HG02759 (cell line): ENCODE measurements around the gene PTPN1.
"Not testable (repeated sequence)": the region's sequence is repeated elsewhere in the genome, so short reads cannot be mapped to it uniquely, and the experiment has no call there.

Experiments
- ATAC-seq: cut with Tn5 transposase; IDR thresholded peaks from one replicate; pipeline ENCODE4 v1.9.1; 2021; ENCODE audit warnings: mild to moderate bottlenecking, moderate library complexity; ENCODE audit not compliant: unreplicated experiment

The PTPN1 gene

DNA sequence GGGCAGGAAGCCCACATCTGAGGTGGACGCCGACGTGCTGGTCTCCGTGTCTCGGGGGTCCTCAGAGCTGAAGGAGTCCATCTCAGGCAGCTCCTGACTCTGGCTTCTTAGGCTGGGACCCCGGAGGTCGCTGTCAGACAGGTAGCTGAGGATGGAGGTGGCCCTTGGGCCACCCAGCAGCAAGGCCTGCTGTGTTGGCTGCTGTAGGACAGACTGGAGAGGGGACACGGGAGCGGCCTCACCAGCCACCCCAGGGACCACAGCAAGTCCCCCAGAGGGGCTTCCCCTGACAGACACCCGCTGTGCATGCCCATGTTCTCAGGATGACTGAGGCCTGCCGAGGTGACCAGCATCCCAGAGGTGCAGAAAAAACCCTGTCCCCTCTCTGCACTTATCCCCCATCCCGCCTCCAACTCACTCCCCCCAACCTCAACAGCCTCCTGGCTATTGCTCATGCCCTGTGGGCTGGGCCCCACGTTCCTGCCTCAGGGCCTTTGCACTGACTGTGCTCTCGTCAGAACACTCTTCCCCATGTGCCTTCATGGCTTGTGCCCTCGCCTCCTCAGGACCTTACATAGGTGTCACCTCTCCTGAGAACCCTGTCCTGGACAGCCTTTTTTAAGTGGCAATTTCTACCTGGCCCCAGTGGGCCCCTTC lies 92.4 kb downstream of the PTPN1 start:
- no peak for ATAC-seq

DNA sequence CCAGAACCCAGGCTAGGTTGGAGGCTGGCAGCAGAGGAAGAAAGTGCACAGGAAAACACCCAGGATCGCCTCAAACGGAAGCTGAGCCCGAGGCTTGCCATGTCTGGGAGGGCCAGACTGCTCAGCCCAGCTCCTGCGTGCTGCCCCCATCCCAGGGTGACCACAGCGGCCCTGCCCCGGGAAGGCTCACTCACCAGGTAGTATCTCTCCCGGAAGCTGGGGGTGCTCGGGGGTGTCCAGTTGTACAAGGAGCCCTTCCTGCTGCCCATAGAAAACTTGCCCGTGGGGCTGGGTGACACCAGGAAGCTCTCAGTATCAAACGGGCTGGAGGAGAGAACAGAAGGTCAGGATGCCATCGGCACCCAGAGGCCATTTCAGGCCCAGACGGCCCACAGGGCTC lies 94.3 kb downstream of the PTPN1 start:
- no peak for ATAC-seq

DNA sequence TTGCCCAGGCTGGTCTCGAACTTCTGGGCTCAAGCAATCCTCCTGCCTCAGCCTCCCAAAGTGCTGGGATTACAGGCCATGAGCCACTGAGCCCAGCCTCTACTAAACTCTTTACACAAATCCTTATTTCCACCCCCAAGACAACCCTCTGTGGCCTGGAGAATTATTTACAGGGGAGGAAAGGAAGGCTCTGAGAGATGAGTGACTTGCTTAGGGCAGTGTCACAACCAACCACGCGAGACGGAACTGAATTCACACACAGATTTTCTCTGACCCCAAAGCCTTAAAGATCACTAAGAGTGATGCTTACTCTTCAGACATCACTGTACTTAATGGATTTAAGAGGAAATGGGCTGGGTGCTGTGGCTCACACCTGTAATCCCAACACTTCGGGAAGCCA lies 95.0 kb downstream of the PTPN1 start:
- ATAC-seq, result no peak

DNA sequence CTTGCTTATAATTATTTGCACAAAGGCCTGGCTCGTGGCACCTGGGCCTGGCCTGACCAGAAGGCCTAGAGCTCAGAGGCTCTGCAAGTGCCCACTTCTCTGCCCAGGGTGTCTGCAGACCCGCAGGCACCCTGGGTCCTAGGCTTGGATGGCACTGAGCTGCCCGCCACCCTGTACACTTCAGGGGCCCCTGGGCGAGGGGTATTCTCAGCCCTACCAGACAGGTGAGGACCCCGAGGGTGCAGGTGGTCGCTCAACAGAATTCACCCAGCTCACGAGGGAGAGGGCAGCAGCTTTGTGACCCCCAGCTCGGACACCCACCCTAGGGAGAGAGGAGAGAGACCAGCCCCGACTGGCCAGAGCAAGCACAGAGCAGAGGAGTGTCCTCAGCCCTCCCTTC lies 97.3 kb downstream of the PTPN1 start:
- no peak for ATAC-seq

DNA sequence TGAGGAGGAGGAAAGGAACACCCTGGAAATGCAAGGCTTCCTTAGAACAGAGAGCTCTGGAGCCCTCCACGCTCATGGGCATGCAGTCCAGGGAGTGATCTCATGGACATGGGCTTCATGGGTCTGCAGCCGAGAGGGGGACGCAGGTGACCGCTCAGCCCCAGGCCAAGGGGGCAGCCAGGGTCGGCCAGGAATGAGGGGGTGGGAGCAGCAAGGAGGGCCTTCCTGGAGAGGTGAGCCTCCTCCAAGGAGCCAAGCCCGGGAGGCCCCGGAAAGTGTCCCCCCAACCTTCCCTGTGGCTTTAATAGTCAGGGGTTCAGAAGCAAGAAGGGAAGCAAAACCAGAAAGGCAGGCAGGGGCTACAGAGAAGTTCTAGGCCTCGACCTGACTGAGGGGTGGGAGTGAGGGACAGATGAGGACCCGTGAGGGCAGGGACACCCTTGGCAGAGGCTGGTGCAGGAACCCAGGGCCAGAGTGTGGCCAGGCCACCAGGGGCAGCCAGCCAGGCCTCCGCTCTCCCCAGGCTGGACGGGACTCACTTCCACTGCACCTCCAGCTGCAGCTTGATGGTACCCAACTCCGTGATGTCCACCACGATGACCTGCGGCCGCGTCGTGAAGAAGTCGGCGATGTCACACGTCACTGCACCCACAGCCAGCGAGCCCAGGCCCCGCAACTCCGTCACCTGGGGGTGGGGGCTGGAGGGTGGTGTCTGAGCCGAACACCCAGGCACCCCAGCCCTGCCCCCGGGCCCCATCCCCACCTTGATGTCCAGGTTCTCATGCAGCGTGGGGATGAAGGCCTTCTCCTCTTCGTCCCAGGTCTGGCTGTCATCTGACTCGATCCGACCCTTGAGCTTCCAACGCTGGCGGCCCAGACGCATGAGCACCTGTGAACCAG lies 97.9 kb downstream of the PTPN1 start:
- ATAC-seq, result no peak

DNA sequence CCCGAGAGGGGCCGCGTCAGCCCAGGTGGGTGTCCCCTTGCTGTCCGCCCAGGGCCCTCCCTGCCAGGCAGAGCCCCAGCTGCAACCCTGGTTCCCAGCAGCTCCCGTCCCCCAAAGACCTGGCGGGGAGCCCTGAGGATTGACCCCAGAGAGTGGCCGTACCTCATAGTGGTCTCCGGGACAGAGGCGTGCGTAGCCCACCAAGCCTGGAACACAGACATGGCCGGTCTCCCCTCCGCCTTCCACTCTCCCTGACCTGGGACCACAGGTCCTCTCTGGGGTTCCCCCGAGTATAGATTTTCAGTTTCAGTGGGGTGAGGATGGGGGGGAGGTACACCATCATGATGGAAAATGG lies 98.5 kb downstream of the PTPN1 start:
- ATAC-seq, result no peak

DNA sequence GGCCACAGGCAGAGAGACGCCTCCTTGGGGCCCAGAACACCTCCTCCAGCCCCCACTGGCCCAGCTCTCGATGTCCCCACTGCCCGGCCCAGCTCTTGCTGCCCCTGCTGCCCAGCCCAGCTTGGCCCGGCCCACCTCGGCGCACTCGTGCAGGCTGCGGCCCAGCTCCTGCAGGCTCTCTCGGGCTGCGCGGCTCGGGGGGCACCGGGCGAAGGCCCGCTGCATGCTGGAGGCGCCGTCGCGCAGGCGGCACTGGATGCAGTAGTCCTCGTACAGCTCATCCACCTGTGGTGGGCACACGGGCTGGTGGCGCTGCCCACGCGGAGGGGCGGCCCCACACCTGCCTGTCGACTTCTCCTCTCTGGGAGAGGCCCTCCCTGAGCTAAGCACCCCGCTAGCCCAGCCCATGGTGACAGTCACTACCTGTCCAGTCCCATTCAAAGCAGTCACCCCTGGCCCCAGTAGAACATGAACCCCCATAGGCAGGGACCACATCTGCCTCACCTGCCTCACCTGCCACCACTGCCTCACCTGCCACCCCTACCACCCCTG lies 99.3 kb downstream of the PTPN1 start:
- no peak for ATAC-seq

DNA sequence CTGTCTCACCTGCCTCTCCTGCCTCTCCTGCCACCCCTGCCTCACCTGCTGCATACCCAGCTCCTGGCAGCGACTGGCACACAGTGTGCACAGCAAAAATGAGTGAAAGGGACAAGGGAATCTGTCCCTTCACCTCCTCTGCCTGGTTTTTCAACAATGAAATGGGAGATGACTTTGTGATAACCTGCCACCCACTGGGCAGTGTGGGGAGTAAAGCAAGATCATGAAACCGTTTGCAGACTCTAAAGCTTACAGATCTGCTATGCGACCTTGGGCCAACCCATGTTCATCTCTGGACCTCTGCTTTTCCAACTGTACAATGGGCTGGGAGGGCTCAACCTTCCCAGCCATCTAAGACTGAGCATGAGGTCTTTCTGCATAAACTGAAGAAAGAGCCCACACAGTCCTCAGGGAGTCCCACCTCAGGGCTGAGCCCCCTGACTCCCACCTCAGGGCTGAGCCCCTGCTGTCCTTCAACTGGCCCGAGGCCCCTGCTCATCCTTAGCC lies 100.1 kb downstream of the PTPN1 start:
- ATAC-seq, result no peak

DNA sequence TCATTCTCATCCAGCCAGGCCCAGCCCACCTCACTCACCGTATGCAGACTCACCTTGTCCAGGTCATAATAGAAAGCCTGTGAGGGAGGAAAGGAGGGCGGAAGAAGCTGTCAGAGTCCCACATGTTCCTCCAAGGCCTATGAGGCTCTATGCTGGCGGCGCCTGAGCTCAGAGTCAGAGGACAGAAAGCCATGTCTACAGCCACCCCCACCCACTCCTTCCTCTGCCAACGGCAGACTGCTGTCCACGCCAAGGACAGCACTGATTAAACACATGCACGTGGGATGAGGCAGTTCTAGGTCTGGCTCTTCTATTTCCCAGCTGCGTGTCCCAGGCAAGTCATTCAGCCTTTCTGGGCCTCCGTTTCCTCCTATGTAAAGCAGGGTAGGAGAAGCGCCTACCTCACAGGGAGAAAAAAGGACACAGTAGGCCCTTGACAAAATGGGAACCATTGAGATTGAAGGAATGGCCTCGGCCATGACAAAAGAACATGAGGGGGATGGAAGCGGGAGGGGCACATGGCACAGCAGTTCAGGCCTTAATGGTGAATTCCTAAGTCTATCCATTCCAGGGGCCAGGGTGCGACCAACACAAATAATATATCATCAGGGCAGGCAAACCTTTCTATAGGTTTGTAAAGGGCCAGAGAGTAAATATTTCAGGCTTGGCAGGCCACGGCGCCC lies 101.1 kb downstream of the PTPN1 start:
- ATAC-seq, result no peak

- no peak for ATAC-seq
Observed at GRCh38 chr20:50613438-50614169, 103.4 kb downstream of the PTPN1 start.

DNA sequence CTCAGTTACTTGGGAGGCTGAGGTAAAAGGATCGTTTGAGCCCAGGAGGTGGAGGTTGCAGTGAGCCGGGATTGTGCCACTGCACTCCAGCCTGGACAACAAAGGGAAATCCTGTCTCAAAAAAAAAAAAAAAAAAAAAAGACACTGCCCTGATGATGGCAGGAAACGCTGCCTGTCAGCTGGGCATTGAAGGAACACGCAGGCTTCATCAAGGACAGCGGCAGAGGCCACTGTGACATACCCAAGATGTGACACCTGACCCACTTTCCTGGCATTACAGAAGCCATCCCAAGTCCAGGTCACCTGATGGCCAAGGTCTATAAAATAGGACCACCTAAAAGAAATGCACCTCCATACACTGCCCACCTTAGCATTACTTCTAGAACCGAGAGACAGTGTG lies 105.2 kb downstream of the PTPN1 start:
- ATAC-seq, result no peak

DNA sequence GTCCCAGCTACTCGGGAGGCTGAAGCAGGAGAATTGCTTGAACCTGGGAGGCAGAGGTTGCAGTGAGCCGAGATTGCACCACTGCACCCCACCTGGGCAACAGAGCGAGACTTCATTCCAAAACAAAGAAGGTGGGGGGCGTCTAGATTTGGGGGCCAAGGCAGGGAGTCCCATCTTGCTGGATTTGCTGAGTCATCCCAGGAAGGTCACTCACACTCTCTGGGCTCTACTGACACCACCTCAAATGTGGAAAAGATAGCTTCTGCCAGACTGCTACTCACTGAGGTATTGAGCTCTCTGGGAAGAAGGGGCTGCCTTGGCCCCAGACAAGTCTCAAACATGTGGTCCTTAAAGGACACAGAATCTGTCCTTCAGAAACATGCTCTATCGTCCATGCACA lies 106.8 kb downstream of the PTPN1 start:
- no peak for ATAC-seq

DNA sequence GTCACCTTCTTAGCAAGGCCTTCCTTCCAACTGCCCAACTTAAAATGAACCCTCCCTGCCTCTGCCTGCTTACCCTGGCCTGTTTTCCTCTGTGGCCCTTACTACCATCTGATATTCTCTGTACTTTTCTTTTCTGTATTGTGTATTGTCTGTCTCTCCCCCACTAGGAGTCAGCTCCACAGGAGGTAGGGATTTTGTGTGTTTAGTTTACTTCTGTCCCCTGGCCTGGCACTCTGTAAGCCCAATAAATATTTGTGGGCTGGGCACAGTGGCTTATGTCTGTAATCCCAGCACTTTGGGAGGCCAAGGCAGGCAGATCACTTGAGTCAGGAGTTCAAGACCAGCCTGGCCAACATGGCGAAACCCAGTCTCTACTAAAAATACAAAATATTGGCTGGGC lies 108.4 kb downstream of the PTPN1 start:
- no peak for ATAC-seq

DNA sequence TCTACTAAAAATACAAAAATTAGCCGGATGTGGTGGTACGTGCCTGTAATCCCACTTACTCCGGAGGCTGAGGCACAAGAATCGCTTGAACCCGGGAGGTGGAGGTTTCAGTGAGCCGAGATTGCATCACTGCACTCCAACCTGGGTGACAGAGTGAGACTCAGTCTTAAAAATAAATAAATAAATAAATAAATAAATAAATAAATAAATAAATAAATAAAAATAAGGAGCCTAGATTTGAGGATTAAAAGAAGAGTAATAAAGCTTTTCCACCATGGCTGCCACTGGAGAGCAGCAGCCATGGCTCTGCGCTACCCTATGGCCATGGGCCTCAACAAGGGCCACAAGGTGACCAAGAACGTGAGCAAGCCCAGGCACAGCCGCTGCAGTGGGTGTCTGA lies 110.3 kb downstream of the PTPN1 start:
- ATAC-seq, result not testable (repeated sequence)

GRCh38 chr20:50621068-50621665 lies 111.0 kb downstream of the PTPN1 start:
- no peak for ATAC-seq

DNA sequence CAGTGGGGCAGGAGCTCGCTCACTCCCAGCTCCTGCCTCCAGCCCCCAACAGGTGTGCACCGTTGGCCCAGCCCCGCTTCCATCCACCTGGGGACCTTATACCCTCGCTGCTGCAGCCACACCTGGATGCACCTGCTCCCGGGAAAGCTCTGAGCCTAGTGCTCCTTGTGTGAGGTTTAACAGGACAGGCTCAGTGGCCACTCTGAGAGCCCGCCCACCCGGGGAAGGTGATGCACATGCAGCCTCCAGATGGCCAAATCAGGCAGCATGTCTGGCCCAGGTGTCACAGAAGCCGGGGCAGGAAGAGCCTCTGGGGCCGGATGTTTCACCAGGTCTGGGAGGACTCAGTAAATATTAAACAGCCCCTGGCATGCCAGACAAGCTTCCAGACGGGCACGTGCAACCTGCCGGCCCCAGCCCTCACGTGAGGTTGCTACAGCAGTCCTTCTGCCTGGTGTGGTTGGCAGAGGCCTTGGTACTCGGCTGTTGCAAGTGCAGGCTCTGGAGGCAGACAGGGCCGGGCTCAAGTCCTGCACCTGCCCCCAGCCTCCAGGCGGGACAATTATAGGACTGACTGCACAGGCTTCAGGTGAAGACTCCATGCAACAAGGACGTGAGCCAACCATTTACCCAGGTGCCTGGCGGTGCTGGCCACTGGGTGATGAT lies 114.3 kb downstream of the PTPN1 start:
- no peak for ATAC-seq

GRCh38 chr20:50625986-50626677 lies 115.9 kb downstream of the PTPN1 start:
- no peak for ATAC-seq

- ATAC-seq, result no peak
Observed at GRCh38 chr20:50627747-50628146, 117.6 kb downstream of the PTPN1 start.

DNA sequence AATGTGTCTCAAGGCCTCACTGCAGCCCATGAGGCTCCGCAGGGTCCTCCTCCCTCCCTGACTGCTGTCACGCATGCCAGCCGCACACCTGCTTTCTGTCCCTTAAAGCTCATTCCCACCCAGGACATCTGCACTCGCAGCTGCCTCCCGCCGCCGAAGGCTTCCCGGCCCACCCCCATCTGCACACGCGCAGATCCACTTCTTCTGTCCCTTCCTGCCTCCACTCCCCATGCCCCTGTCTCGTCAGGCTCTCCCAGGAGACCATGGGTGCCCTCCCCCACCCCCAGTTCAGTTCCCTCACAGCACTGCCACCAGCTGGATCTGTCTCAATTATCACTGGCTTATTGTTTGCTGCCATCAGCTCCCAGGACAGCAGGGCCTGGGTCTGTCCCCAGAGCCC lies 118.1 kb downstream of the PTPN1 start:
- no peak for ATAC-seq
